Mucosa of rectum (tissue), 2 donors: ENCODE results near the gene PPP1R16B.

ENCODE experiments used
- H3K27ac ChIP-seq, 2 donors: one replicate each; pipeline ENCODE4 v1.7.0; 2013; ENCODE audit warnings: inconsistent platforms in 2 of 2, low read depth in 2 of 2, low read length in 2 of 2
- H3K27me3 ChIP-seq, 2 donors: one replicate each; pipeline ENCODE4 v1.7.0; 2013; ENCODE audit warnings: low read length in 2 of 2; ENCODE audit not compliant: control insufficient read depth in 2 of 2, insufficient read depth in 2 of 2
- H3K36me3 ChIP-seq, 2 donors: one replicate each; pipeline ENCODE4 v1.7.0; 2013; ENCODE audit warnings: low read length in 2 of 2; ENCODE audit not compliant: control insufficient read depth in 2 of 2, insufficient read depth in 2 of 2
- H3K4me1 ChIP-seq, 2 donors: one replicate each; pipeline ENCODE4 v1.7.0; 2013; ENCODE audit warnings: low read length in 2 of 2, mild to moderate bottlenecking in 1 of 2; ENCODE audit not compliant: control insufficient read depth in 2 of 2, insufficient read depth in 2 of 2
- H3K4me3 ChIP-seq, 2 donors: one replicate each; pipeline ENCODE4 v1.7.0; 2013; ENCODE audit warnings: low read length in 2 of 2
- H3K9ac ChIP-seq, 2 donors: one replicate each; pipeline ENCODE4 v1.7.0; 2013; ENCODE audit warnings: low read length in 2 of 2, low read depth in 1 of 2, mild to moderate bottlenecking in 1 of 2
- H3K9me3 ChIP-seq, 2 donors: one replicate each; pipeline ENCODE4 v1.7.0; 2013; ENCODE audit warnings: low read length in 2 of 2; ENCODE audit not compliant: control insufficient read depth in 2 of 2
- donor health status: healthy.
- donor health status: Normal muscosa, but diverticular disease.

PPP1R16B gene

DNA sequence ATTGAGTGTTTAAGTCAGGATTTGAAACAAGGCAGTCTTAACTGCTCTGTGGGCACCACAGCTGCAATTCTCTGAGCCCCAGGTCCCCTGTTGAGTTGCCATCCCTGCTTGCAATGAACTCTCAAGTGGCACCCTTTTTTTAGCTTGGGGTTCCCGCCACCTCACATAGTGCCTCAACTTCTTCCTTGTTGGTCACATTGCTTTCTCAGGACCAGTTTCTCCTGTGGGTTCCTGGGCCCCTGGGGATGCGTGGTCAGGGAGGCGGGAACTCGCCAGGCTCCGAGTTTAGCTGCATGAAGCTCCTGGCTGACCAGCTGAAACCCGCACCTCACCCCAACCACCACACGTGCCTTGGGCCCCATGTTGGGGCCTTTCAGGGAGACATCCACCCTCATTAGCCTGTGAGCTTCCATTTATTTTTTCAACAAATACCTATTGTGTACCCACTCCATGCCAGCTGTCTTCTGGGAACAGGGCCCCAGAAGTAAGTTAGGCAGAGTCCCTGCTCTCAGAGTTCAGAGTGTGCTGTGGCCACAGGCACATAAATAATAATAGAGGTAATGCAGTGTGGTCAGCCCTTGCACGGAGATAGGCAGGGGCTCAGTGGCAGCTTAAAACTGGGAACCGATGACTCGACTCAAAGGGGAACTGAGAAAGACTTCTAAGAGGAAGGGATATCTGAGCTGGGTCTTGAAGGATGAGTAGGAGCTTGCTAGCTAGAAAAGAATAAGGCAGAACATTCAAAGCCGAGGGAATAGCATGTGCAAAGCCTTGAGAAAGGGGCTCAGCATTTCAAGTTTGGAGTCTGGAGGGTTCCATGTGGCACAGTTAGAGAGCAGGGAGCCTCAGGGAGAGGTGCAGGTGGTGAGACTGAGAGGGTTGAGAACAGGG is 86.8 kb downstream of the PPP1R16B start:
- H3K36me3 ChIP-seq, result peaks cover 0 to 4% of the 10 kb centered on the region in 2 donors
- H3K4me1 ChIP-seq, result peaks cover 3 to 8% of the 10 kb centered on the region in 2 donors
- no peak overlapping the region for H3K4me3 ChIP-seq
- H3K9me3 ChIP-seq, result no peaks in the 10 kb centered on the region
- H3K9ac ChIP-seq, result no peak overlapping the region
- peaks cover 2 to 4% of the 10 kb centered on the region in 2 donors for H3K27me3 ChIP-seq
- no peak overlapping the region for H3K27ac ChIP-seq

- H3K4me1 ChIP-seq, result peaks cover 3 to 8% of the 10 kb centered on the region in 2 donors
- no peak overlapping the region for H3K4me3 ChIP-seq
- H3K9ac ChIP-seq, result no peak overlapping the region
- H3K9me3 ChIP-seq, result no peaks in the 10 kb centered on the region
- H3K36me3 ChIP-seq, result peaks cover 0 to 5% of the 10 kb centered on the region in 2 donors
- H3K27me3 ChIP-seq, result peaks cover 2 to 4% of the 10 kb centered on the region in 2 donors
- H3K27ac ChIP-seq, result no peak overlapping the region
Measured at GRCh38 chr20:38893056-38893564, 87.6 kb downstream of the PPP1R16B start.

DNA sequence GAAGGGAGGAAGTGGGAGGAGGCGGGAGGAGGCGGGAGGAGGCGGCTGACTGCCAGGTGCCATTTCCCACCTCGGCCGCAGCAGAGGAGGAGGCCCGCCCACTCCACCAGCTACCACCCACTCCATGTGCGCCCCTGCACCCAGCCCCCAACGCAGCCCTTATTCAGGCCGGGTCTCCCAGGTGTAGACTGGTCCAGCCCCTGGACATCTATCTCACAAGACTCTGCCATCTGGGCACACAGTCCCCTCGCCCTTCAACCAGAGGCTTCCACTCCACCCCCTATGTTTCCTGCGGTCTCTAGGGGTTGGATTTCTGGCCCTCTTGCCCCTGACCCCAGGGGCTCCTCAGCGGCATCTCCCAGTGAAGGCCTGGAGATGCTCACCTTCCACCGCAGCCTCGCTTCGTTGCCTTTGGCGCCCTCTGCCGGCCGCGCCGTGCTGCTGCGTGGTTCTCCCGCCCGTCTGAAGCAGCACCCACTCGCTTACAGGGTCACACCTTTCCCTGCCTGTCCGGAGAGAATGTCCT is 88.1 kb downstream of the PPP1R16B start:
- no peak overlapping the region for H3K4me3 ChIP-seq
- H3K36me3 ChIP-seq, result peaks cover 0 to 5% of the 10 kb centered on the region in 2 donors
- H3K27me3 ChIP-seq, result peaks cover 2 to 4% of the 10 kb centered on the region in 2 donors
- no peaks in the 10 kb centered on the region for H3K9me3 ChIP-seq
- no peak overlapping the region for H3K27ac ChIP-seq
- H3K9ac ChIP-seq, result no peak overlapping the region
- H3K4me1 ChIP-seq, result peaks cover 3 to 8% of the 10 kb centered on the region in 2 donors

- Histone ChIP-seq H3K4me1 (peaks cover 3 to 8% of the 10 kb centered on the region in 2 donors), H3K4me3 (no peak overlapping the region), H3K36me3 (peaks cover 0 to 5% of the 10 kb centered on the region in 2 donors), H3K9me3 (no peaks in the 10 kb centered on the region), H3K9ac (no peak overlapping the region), H3K27ac (no peak overlapping the region), H3K27me3 (peaks cover 4 to 6% of the 10 kb centered on the region in 2 donors)
Measured at GRCh38 chr20:38894091-38894847, 88.8 kb downstream of the PPP1R16B start.

DNA sequence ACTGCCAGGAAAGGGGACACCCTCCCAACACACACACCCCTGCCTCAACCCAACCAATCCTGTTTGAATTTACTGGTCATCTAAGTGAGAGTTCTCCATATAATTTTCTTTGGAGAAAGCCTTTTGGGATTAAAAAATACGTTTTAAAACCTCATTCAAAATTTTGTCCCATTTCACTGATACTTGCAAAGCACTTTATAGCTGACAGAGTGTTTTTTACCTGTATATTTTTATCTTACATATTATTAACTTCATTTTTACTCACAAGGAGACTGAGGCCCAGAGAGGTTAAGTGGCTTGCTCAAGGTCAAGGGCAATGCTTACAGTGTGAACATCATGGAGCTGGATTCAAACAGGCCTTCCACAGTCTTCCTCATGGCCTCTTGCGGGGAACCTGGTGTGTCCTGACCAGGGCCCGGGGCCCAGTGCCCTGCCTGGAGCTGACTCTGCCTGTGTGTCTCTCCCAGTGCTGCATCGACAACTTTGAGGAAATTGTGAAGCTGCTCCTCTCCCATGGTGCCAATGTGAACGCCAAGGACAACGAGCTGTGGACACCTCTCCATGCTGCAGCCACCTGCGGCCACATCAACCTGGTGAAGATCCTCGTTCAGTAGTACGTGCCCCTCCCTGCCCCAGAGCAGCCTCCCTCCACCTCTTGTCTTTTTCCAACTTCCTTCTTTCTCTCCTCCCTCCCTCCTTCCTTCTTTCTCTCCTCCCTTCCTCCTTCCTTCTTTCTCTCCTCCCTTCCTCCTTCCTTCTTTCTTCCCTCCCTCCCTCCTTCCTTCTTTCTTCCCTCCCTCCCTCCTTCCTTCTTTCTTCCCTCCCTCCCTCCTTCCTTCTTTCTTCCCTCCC is 89.8 kb downstream of the PPP1R16B start:
- Histone ChIP-seq H3K36me3 (peaks cover 0 to 7% of the 10 kb centered on the region in 2 donors), H3K9me3 (no peaks in the 10 kb centered on the region), H3K27ac (no peak overlapping the region), H3K27me3 (peaks cover 4 to 6% of the 10 kb centered on the region in 2 donors), H3K4me1 (peaks cover 3 to 8% of the 10 kb centered on the region in 2 donors), H3K9ac (no peak overlapping the region), H3K4me3 (no peak overlapping the region)

- no peak overlapping the region for H3K4me3 ChIP-seq
- peaks cover 0 to 7% of the 10 kb centered on the region in 2 donors for H3K36me3 ChIP-seq
- no peaks in the 10 kb centered on the region for H3K9me3 ChIP-seq
- H3K27ac ChIP-seq, result no peak overlapping the region
- peaks cover 4 to 6% of the 10 kb centered on the region in 2 donors for H3K27me3 ChIP-seq
- H3K9ac ChIP-seq, result no peak overlapping the region
- peaks cover 3 to 8% of the 10 kb centered on the region in 2 donors for H3K4me1 ChIP-seq
Measured at GRCh38 chr20:38896009-38896594, 90.6 kb downstream of the PPP1R16B start.

DNA sequence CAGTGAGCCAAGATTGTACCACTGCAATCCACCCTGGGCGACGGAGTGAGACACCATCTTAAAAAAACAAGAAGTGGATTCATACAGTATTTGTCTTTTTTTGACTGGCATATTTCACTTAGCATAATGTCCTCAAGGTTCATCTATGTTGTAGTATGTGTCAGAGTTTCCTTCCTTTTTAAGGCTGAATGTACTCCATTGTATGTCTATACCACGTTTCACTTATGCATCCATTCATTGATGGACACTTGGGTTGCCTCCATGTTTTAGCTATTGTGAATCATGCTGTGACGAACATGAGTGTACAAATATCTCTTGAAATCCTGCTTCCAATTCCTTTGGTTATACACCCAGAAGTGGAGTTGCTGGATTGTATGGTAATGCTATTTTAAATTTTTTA is 91.8 kb downstream of the PPP1R16B start:
- Histone ChIP-seq H3K27me3 (peaks cover 4 to 6% of the 10 kb centered on the region in 2 donors), H3K36me3 (peaks cover 0 to 8% of the 10 kb centered on the region in 2 donors), H3K4me3 (no peak overlapping the region), H3K9me3 (no peaks in the 10 kb centered on the region), H3K9ac (no peak overlapping the region), H3K27ac (no peak overlapping the region), H3K4me1 (peaks cover 3 to 6% of the 10 kb centered on the region in 2 donors)

DNA sequence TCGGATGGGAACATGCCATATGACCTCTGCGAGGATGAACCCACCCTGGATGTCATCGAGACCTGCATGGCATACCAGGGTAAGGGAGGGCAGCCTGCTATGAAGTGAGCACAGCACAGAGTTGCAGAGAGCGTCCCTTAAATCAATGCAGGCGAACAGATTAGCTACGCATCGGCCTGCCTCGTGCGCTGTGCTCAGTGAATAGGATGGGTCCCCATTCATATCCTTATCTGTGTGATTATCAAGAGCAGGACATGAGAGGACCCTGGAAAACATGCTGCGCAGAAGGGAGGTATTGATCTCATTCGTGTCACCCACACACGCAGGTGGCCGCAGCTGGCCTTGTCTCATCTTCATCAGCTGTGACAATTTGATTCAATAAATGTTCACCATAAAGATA is 95.1 kb downstream of the PPP1R16B start:
- Histone ChIP-seq H3K27me3 (peaks cover 0 to 4% of the 10 kb centered on the region in 2 donors), H3K4me3 (no peak overlapping the region), H3K4me1 (no peaks in the 10 kb centered on the region), H3K27ac (no peak overlapping the region), H3K9ac (no peak overlapping the region), H3K36me3 (peaks cover 0 to 19% of the 10 kb centered on the region in 2 donors), H3K9me3 (peaks cover 0 to 2% of the 10 kb centered on the region in 2 donors)

DNA sequence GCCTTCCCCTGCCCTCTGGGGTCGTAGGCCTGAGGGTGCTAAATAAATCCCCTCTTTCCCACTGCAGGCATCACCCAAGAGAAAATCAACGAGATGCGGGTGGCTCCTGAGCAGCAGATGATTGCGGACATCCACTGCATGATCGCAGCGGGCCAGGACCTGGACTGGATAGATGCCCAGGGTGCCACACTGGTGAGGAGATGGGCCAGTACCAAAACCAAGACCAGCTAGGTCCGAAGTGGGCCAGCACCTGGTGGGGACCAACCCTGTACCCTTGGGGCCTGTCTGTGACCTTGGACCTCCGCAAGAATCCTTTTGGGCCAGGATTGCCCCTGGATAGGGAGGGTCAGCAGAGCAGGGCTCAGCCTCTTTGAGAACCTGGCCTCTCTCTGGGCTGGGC is 97.1 kb downstream of the PPP1R16B start:
- Histone ChIP-seq H3K9ac (no peak overlapping the region), H3K4me3 (no peak overlapping the region), H3K36me3 (peaks cover 0 to 19% of the 10 kb centered on the region in 2 donors), H3K9me3 (peaks cover 0 to 2% of the 10 kb centered on the region in 2 donors), H3K4me1 (no peaks in the 10 kb centered on the region), H3K27ac (no peak overlapping the region), H3K27me3 (peaks cover 0 to 4% of the 10 kb centered on the region in 2 donors)
